Ammon's horn (tissue), 1 donor: Measurements from ENCODE around the gene CCNF.

Source experiments
- DNase-seq: peaks from one replicate; pipeline ENCODE4 v3.0.0-alpha.2; 2016; ENCODE audit warnings: low spot score

The CCNF gene

DNA sequence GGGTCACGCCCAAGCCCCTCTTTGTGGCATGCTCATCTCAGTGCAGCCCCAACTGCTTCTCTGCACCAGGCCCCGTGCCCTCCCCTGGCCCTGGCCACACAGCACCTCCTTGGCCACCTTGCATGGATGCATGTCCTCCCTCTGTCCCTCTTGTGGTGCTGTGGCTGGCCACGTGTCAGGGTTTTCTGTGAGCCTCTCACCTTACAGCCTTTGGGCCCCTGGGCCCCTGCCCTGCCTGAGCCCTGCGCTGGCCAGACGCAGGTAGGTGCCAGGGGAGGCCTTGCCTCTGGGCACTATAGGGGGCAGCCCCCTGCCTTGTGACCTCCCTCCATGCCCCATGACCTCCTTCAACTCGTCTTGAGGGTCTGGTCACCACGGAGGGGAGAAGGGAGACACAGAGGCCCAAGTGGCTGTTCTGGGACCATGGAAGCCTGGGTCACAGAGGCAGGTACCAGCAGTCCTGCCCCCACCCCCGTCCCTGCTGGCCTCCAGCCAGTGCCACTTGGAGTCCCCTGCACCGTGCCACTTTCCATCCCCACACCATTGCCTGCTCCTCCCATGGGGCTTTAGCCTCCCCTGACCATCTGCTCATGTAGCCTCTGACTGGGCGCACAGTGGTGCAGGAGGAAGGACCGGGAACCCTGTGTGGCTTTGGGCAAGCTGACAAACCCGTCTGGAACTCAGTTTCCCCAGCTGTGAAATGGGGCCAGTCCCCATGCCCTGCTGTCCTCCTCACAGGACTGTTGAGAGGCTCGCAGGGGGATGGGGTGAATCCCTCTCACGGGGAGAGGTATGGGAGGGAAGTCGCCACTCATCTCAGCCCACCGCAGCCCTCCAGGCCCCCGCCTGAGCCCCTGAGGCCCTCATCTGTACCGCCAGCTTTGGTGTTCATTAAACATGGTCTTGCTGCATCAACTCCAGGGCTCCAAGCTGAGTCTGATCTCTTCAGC is 73.0 kb downstream of the CCNF start:
- DNase-seq: no peak

DNA sequence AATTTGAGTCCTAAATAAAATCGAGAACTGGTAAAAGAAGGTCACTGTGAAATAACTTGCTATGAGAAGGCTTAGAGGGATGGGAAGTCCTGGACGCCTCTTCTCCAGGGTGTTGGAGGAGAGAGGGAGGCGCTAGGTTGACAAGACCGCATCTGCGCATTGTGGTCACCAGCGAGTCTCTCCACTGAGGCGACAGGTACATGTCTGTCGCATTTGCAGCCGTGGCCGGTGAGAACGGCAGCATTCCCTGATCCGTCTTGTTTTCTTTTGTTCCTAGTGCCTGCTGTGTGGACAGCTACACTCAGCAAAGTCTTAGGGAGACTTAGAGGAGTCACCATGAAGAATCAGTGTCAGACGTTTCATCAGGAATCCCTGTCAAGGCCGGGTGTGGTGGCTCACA is 76.4 kb downstream of the CCNF start:
- no peak for DNase-seq

DNA sequence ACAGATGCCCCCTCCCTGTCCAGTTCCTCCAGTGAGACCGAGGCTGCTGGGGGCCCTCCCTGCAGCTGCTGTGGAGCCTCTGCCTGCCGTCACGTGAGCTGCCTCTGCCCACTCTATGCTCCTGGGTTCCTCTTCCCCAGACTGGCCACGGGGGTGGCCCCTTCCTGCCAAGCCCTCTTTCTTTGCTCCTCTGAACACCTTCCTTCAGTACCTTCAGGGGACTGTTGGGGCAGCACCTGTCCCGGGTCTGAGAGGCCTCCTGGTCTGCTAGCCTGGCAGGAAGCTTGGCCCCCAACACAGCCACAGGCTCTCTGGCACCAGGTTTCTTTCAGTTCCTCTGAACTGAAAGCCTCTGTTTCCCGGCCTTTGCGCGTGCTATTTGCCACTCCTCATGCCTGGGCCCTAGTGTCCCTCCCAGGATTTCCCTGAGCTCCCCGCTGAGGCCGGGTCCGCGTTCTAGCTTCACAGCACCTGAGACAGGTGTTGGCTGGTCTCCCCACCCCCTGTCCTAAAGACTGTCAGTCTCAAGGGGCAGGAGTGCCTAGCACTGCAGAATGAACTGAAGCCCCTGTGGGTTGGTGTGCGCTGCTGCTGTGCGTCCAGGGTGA is 77.9 kb downstream of the CCNF start:
- no peak for DNase-seq

DNA sequence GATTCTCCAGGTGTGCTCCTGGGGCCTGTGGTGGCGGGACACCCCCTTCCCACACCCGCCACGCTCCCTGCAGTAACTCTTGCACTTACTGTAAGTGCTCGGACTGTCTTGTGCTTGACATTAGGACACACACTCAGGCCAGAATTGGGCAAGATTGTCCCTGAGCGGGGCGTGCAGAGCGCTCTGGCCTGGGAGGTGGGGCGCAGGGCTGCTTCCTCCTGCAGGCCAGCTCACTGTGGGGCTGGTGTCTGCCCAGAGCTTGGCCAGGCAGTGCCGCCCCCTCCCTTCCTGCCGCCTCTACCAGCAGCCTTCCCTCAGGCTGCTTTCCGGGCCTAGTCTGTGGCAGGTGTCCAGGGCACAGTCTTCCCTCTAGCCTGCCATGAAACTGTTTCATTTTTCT is 78.4 kb downstream of the CCNF start:
- no peak for DNase-seq
